GM19240 (cell line): Measurements from ENCODE around the gene TRPC4.
"Not testable (repeated sequence)": the region's sequence is repeated elsewhere in the genome, so short reads cannot be mapped to it uniquely, and the experiment has no call there.

ENCODE experiments used
- DNase-seq: peaks from one replicate; pipeline ENCODE4 v3.0.0; 2011; ENCODE audit warnings: low spot score; ENCODE audit not compliant: insufficient read length

TRPC4 gene

DNA sequence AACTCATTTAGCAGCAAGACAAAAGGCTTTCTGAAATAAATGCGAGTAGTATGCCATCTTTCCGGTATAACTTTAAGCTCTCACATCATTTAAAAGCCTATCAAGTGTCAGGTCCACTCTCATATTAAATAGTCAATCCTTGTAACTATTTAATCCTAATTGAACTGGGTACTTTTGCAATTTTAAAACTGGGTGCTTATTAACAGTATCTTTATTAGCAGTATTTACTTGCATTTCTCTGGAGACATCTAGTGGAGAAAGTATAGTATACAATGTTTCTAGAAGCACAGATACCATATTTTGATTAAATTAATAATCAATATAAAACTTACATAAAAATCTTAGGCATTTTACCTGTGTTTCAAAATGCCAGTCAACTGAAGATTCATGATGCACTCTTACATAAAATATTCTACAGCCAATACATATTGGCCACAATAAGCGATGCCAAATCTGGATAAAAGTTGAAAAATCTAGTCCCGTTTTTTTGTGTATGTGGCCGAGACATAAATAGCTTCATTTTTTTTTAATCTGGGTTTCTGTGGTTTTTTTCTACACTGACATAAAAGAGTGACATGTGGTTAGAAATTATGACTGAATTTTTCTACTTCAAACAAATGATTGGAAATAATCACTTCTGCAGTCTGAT is 266.7 kb downstream of the TRPC4 start:
- no peak for DNase-seq

DNA sequence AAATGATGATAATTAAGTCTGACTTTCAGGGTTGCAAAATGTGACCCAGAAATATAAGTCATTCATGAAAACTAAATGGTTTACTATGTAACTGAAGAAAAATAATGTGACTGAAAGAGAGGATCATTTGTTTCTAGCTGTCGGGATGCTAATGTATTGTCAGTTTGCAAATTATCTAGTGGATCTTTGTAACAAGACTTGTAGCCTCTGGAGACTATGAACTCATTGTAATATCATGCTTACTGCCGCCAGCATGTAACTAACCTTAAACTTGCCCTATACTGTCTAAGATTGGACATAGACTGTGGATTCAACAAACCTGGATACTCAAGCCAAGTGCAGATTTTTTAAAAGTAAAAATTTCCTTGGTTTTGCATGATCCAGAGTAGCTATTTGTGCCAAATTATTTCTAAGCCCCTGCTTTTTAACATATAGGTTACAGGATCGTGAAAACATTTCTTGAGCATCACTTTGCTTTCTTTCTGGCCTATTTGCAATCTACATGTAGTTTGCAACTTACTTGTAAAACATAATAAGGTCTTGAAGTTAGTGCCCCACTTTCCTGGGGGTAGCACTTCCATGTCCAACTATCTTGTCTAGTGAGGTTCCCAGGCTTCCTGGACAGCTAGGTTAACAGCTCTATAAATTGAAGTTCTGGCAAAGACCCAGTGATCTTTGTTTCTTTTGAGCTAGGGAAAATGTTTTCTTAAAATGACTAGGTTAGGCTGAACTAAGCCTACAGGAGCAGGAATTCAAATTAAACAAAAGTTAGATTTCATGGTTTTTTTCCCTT is 267.7 kb downstream of the TRPC4 start:
- no peak for DNase-seq

DNA sequence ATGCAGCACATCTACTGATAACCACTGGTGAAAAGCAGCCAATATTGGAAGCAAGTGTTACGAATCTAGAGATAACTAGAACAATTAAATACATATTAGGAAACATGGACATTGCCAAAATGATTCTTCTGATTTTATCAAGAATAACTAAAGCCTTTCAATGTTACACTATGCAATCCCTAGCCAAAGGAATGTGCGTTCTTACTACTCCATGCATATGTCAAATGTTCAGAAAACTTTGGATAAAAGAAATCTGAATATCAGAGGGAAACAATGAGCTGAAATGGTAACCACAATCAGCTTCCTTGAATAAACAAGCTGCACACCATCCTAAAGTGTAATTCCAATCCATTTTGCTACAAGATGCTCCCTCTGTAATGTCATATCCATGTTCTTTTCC is 270.1 kb downstream of the TRPC4 start:
- DNase-seq: no peak

DNA sequence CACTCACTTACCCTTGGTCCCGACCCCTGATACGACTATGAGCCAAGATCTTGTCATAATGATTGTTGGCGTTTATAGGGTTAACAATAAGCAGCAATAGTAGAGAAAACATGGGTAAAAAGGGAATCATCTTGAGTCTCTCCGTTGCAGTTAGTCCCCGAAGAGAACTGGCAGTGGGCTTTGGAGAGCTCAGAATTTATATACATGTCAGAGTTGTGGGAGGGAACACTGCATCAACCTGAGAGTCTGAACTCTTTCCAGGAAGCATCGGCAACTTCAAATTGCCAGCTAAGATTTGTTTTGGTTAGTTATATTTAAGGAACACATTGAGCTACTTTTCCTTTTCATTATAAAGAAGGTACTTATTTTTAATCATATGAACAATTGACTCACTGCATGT is 271.0 kb downstream of the TRPC4 start, which contains the start of gene POSTN:
Gene POSTN (minus strand): TSS at position 172 of the 400 bp plus-strand sequence. CDS start 42 bp downstream, at position 130.
- DNase-seq: no peak

- DNase-seq: no peak
These were observed 272.0 kb downstream of the TRPC4 start for GRCh38 chr13:37597477-37598025.

GRCh38 chr13:37596805-37597204 is 272.8 kb downstream of the TRPC4 start:
- DNase-seq: no peak

GRCh38 chr13:37595162-37595561 is 274.4 kb downstream of the TRPC4 start:
- no peak for DNase-seq

DNA sequence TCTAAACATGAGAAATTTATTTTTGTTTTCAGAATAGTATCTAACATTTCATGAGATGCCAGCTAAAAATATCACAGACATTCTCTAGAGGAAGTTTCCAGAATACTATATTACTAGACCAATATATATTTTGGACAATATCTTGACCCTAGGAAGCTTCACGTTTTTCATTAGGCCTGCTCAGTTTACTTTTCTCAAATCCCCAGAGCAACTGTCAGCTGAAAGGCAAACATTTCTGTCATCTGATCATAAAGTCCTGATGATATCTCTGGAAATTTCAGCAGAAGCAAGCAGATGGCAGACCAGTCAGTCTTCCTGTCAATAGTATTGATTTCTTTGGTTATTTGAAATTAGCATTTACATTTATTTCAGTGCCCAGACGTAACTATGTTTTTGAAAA is 275.0 kb downstream of the TRPC4 start:
- no peak for DNase-seq

DNA sequence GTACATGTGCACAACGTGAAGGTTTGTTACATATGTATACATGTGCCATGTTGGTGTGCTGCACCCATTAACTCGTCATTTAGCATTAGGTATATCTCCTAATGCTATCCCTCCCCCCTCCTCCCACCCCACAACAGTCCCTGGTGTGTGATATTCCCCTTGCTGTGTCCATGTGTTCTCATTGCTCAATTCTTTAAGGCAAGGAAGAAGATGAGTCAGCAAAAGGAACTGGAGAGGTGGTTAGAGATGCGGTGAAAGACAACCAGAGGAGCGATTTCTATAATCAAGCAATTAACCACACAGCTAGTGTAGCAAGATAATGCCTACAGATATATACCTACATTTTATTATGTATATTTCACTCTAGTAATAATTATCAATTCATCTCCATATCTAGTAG is 280.2 kb downstream of the TRPC4 start:
- DNase-seq: not testable (repeated sequence)

DNA sequence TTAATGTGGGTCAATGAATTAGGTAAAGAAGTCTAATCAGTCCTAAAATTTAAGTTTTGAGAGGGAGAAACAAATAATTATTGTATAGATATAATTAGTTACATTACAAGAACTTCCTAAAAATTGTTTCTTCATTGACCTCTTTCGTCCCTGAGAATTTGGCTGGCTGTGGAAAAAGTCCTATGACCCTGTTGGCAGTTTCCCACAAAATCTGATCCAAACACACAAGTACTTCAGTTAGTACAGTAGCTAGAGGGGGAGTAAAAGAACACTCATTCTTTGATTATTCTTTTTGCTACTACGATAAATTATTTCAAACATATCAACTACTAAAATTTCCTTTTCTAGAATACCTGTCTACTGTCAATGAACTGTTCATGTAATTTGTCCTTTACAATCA is 282.3 kb downstream of the TRPC4 start:
- no peak for DNase-seq
